Activated T-cell treated with anti-CD3 and anti-CD28 coated beads for 48 hours (primary cell): ENCODE measurements around the gene PDE7B.

ENCODE experiments used
- DNase-seq: peaks from one replicate; pipeline ENCODE4 v3.0.0-alpha.2; 2020; ENCODE audit warnings: low read depth

The PDE7B gene

DNA sequence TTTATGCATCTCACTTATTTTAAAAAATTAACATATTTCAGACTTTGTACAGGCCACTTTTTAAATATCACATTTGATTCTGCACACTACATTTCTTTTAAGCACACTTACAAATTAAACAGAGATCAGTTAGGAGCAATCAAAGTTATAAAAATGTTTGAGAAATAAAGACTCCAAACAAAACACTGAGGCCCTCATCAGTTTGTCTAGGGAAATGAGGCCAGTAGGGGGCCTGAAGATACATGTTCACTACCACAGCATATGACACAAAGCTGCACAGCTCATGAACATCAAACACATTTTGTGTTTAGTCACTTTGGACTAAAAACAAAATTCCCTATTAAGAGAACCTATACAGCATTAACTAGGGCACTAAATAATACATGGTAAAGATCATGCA lies 180.5 kb downstream of the PDE7B start:
- no peak for DNase-seq

DNA sequence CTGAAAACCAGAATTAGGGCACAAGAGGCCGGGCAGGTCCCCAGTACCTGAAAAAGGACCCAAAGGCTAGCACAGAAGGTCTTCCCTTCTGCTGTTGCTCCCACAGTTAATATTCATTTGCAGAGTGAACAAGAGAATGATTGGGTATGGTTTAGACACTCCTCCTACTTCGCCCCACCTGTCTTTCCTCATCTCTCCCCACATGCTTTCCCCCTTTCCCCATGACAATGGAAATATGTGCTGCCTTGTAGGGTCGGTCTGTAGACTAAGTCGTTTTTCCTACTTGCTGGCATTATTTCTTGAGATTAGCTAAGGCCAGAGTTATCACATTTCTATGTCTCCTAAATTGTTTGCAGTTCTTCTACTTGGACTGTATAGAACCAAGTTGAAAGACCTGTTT lies 181.9 kb downstream of the PDE7B start:
- no peak for DNase-seq

DNA sequence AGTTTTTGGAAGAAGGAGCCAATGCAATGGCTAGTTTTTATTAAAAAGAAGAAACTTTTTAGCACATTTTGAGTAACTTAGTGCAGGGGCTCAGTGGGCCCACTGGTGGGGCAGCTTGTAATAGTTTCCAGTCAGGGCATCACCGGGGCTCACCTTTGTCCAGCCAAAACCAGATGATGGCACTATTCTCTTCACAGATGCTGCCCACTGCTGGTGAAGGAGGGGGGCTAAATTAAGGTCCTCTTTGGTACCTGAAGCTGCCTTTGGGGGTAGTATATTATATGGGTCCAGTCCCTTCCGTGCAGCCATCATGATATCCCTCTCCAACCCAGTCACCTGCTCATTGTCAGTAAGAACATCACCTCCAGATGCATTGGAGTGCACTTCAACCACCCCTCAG lies 182.9 kb downstream of the PDE7B start:
- DNase-seq = no peak

DNA sequence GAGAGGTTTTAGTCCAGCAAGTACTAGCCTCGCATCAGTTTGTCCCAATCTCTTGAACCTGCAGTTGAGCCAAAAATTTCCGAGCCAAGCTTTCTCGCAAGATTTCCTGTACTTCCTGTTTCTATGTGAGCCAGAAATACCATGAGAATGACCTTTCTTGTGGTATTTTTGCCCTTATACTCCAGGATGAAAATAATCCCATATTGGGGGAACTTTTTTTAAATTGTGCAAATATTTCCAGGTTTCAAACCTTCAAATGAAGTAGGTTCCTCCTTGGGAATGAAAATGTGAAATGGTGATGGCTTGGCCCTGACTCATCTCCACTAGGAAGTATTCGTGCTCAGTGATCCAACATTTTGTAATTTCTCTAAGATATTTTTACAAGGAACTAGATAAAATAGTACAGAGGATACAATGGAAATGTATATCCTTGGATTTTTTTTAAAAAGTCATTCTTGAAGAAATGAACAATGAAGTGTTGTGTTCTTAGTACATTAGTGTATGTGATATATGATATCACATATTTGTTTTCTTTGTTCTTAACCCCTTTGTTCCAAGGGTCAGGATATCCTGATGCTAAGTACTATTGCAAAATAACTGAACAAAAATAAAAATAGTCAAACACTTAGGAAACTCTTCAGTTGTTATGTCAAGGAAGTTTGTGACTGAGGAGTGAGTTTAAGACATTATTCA lies 184.0 kb downstream of the PDE7B start:
- DNase-seq = no peak

DNA sequence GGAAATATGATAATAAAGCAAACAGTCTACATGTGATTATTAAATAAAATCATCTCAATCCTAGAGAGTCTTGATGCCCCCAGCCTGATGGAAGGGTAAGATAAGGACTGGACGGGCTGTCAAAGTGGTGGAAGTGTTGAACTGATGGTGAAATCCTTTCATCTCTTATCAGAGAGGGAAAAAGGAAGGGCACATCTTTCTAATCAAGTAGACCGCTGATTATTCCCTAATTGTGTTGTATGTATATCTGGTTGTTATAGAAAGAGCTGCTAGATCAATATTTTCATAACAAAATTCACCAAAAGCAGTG lies 184.5 kb downstream of the PDE7B start:
- DNase-seq = no peak

DNA sequence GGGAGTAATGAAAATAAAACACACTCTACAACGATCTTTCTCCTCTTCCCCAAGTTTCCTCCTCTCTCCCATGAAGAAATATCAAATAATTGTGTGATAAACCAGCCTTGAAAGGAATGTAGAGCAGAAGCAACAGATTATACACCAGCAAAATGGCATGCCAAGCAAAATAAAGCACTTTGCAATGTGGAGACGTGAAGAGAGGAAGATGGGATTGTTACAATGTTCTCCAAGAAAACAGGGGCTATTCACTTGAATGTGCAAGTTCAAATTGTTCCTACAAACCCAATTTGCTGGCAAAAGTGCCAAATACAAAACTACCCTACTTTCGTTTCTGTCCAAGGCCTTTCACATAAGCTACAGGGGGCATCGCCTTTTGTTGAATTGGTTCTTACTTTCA lies 185.1 kb downstream of the PDE7B start:
- DNase-seq = no peak

DNA sequence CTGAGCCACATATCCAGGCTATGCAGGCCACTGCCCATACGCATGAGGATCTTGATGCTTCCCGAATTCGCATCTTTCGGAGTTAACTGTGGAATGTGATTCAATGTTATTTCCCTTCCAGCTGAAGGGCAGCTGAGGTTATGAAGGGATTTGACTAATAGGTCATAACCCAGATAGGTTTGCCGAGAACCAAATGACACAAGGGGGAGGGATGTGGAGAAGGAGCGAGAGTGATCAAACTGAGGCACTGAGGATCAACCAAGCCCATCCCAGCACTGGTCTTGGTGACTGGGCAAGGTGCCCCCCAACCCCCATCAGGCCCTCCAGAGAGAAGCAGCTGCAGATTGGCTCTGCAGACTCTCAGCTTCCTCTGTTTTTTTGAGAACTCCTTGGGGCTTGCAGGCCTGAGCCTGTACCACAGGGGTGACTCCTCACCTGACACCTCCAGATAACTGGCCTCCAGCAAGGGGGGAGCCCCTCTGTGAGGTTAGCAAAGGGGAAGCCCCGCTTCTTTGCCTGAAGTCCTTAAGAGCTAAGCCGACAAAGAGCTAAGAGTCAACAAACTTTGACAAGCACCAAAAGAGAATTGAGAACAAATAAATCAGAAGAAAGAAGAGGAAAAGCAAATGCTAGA lies 185.9 kb downstream of the PDE7B start:
- peak; percentile 17 for DNase-seq

DNA sequence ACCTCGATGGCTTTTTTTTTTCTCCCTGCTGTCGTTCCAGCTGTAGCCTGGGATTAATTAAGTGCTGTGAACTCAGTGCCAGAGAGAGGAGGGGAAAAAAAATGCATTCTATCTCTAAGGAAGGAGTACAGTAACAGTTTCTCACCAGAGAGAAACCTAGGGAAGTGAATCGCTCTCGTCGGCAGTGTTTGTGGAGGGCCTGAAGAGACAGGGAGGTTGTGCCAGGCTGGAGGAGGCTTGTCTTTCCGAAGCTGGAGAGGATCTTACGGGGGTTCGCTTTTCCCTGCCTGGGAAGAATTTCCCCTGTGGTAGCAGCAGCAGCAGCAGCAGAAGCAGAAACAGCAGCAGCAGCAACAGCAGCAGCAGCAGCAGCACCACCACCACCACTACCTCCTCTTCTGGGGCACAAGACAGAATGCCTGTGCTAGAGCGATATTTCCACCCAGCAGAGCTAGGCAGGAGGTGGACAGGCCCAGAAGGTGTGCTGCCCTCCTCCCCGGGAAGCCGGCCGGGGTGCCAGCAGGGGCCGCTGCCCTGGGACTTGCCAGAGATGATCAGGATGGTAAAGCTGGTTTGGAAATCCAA lies 186.5 kb downstream of the PDE7B start:
- no peak for DNase-seq

DNA sequence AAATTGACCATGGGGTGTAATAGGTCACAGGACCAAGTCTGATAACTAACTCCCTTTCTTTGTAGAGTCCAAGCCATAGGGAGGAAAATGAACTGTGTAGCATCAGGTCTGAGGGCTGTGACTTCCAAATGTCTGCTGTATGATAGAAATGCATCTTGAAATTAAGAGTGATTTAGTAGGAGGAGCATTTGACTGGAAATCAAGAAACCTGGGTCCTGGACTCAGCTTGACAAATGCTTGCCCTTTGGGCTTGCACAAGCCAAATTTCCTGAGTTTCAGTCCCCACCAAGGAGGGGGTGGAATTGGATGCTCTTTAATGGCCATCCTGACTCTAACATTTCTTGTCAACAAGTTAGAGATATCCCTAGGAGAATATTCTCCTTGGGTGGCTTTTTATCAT lies 187.0 kb downstream of the PDE7B start:
- DNase-seq = no peak

DNA sequence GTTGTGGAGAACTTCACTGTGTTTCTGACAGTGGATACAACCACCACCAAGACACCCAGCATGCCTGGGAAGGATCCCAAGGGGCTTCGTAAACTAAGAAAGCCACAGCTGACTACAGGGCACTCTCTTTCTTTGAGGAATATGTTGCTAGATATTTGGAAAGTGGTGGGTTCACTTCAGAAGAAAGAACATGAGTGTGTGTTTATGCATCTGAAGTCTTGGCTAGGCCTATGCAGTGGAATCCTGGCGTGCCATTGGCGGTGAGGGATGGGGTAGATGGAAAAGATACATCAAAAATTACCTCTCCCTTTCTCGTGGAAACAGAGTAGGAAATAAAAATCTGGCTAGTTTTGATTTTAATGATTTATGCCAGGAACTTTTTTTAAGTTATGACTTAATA lies 187.7 kb downstream of the PDE7B start:
- DNase-seq = no peak

DNA sequence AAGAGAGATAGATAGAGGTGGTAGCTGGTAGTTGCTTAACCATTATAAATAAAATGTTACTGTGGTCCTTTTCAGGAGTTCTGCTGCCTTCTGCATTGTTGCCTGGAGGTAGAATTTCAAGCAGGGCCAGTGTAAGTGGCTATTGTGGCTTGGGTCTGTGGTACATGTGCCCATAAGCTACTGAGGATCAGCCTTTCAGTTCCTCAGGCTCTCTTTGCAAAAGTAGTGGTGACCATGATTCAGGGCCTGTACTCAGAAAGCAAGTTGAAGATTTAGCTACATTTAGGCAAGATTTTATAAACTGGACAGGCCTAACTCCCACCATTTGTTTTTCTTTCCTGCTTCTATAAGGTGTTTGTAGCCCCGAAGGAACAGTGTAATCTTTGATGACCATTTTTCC lies 199.0 kb downstream of the PDE7B start:
- DNase-seq = no peak

DNA sequence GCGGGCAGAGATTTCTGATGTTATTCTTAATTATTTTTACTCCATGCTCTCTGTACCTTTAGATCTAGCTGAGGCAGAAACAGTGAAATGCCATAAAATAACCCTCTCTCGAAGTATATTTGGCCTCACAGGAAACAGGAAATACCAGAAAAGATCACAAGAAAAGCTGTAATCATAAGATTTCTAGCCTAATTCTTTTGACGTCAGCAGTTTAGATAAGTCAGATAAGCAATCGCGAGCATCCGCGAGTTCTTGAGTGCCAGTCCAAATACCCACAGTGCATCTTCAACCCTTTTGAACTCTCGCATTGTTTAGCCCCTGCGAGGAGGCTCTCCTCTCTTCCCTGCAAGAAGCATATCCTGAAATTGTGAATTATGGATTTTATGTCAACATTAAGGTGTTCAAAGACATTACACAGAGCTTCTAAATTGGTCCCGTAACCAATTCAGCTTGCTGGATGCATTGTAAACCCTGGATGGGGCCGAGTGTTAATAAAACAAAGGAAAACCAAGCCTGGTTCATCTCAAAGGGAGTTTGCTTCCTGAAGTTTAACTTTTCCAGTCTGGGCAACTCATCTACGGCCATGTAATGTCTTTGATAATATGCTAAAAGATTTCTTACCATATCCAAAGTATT lies 199.8 kb downstream of the PDE7B start:
- no peak for DNase-seq

DNA sequence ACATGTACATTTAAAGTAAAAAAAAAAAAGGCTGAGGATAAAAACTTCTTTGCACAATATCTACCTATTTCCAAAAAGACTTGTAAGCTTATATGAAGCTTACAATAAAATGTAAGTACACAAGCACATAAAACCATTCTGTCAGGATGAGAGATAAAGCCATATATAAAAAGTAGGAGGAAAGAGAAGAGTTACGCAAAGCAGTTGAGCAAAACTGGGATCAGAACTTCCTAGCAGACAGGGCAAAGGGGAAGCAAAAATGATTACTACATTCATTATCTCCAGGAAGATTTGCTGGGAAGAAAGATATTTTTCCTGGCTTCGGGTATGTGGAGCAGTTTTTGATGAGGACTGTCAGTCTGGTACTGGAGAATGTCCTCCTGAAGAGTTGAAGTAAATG lies 200.5 kb downstream of the PDE7B start:
- no peak for DNase-seq

DNA sequence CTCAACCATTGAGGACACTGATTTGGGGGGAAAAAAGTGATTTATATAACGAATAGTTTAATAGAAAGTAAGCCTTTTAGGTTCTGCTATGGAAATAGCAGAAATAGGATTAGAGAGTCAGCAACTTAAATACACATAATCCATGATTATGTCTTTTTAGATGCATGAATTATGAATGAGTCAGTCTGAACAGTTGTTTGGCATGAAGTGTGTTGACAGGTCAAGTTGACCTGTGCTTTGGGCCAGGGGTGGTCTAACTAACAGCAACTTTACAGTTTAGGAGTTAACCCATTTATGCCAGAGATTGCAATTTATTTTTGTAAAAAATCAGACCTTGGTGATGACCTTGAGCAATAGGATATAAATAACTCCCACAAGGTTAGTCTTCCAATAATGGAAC lies 207.4 kb downstream of the PDE7B start:
- DNase-seq = no peak

DNA sequence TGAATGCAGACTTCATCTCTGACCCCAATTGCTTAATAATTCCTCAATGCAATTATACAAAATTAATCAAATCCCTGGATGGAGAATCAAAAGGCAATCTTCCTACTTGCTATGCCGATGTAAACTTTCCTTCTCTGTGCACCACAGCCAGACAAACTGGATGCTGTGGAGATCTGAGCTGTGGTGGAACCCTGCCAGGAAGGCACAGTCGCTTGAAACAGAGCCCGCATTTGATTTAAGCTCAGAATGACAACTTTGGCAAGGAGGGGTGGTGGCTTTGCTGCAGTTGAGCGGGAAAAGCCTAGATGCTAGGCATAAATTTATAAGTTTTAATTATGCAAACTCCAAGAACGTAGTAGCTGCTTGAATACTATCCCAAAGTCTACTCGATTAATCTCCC lies 207.8 kb downstream of the PDE7B start:
- no peak for DNase-seq

DNA sequence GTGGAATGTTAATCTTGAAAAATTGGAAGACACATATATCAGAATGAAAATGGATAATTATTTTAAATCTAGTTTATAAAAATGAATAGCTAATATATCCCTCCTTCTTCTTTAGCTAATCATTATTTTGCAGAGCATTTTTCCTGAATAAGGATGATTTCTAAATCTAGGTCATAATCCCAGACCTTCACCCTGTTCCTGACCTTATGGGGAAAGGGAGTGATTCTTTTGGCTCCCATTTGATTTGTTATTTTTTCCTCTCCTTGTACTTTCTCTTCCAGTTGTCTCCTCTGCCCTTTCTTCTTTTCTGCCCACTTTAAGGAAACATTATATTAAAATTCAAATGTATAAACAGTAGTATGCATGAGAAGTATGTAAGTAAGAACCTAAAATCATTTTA lies 208.6 kb downstream of the PDE7B start:
- DNase-seq = no peak

DNA sequence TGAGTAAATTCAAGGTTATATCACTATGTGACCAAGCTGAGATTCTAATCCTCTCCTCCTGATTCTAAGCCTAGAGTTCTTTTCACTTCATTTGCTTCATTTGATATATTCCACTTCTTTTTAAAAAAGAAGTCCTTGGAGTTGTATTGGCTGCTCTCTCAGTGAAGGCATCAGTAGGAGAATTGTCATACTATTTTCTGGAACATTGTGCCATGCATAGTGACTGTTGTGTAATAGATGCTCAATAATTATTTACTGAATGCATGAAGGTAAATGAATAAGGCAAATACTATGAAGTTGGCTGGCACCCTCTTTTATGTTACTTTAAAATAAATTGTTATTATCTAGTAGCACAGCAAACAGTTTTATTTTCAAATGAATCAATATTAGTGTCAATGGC lies 209.3 kb downstream of the PDE7B start:
- DNase-seq = no peak

DNA sequence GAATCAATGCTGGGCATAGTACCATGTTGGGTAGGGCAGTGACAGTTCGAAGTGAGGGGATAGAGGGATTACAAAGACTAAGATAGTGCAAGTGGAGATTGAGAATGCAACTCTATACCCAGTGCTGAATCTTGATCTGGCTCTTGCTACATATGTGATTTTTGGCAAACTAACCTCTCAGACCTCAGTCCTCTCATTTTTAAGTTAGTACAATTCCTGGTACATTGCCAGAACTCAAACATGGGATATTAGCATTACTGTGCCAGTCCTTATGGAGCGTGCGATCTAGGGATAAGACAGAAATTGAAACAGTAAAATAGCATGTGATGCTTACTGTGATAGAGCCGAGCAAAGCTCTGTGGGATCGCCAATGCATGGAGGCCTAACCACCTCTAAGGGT lies 210.2 kb downstream of the PDE7B start:
- no peak for DNase-seq

DNA sequence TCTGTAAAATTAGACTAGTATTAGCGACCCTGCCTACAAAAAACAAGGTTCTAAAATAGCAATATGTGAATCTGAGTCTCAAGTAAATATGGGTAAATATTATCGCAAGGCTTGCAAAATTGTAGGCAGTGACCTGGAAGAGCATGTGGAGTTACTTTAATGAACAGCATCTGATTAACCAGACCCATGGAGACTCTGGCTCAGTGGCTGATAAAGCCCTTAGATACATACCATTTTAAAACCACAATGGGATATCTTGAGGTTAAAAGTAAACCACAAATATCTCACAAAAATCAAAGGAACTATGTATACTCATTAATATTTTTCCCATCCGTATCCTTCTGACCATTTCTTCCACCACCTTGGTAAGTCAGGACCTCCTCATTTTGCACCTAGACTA lies 211.6 kb downstream of the PDE7B start:
- DNase-seq = no peak

DNA sequence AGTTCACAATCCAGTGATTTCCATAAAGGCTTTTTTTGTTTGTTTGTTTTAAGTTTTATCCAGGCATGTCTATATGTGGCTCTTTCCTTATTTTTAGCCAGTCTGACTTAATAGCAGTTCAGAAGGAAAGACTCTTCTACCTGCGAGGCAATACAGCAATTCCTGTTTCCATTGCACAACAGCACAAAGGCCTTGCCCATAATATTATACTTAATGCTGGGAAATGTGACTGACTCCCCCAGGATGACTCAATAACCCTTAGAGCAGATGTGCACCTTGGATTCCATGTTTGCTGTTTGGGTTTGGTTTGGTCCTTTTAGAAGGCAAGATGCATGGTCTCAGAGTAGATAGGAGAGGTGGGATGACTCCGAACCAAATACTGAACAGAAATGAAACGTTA lies 214.5 kb downstream of the PDE7B start:
- no peak for DNase-seq

DNA sequence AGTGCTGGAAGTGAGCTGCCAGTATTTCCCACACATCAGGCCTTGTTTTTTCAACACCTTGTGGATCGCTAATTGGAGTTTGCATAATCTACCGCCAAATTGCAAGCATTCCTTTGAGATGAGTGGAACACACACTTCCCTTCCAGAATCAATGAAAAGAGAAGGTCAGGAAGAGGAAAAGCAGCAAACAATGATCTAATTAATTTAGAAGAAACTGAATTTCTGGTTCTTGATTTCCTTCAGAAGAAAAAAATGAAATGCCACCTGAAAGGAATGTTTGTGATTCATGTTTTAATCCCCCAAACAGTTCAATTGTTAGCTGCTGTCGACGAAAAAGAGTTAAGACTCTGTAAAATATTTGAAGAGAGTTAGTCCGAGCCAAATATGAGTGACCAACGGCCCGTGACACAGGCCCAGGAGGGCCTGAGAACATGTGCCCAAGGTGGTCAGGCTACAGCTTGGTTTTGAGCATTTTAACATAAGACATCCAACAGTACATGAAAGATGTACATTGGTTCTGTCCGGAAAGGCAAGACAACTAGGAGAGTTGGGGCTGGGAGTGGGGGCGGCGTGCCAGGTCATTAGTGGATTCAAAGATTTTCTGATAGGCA lies 216.3 kb downstream of the PDE7B start:
- no peak for DNase-seq

DNA sequence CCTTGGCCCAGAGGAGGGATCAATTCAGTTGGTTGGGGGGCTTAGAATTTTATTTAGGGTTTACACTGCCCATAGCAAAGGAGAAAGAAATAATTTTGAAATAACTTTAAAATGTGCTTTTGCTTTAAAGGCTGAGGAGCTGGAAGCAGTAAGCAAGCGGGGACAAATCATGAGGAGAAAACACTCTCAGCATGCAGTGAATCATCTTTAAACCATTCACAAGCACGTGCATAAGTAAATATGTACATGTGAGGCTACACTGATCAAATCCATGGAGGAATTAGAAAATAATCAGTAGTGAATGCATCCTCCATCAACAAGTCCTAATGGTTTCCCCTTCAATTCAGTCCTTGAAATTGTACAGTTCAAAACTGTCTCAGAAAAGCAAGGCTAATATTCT lies 217.6 kb downstream of the PDE7B start:
- no peak for DNase-seq

DNA sequence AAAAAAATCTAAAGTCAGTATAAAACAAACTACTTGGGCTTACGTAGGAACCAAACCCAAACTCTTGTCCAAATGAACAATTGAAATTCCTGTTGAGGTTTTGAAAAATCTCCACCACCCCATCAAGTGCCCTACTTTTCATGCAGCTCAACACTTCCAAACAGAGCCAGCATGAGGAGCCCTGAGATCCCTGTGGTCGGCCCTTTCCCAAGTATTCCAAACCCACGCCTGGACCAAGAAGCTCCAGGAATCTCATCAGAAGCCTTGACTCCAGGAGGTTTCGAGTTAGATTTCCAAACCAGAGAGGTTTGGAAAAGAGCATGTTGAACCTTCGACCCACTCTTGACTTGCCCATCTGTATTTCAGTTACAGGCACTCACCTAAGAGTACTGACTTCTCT lies 219.3 kb downstream of the PDE7B start:
- DNase-seq = no peak
